Measurements from ENCODE around the gene CPED1.
A peak's percentile ranks its signal among the peaks of the same experiment; 100 is the strongest.
"Not testable (repeated sequence)": the region's sequence is repeated elsewhere in the genome, so short reads cannot be mapped to it uniquely, and the experiment has no call there.

CPED1 gene

GRCh38 chr7:121286186-121286585 lies 297.7 kb downstream of the CPED1 start:
- H3K4me3 ChIP-seq (replicated peaks; ENCODE audit: low read depth, low read length): no peak overlapping the region
- no peak for TF ChIP-seq CTCF (IDR thresholded peaks at IDR 0.05; ENCODE audit: low read length, missing control alignments)
- DNase-seq (ENCODE audit: low read depth): no peak

GRCh38 chr7:121286742-121287734 lies 298.5 kb downstream of the CPED1 start:
- DNase-seq (ENCODE audit: low read depth): no peak

GRCh38 chr7:121288894-121289293 lies 300.4 kb downstream of the CPED1 start:
- H3K4me3 ChIP-seq (replicated peaks; ENCODE audit: low read depth, low read length): no peak overlapping the region
- no peak for TF ChIP-seq CTCF (IDR thresholded peaks at IDR 0.05; ENCODE audit: low read length, missing control alignments)
- DNase-seq (ENCODE audit: low read depth): peak; percentile 67

More at GRCh38 chr7:121286742-121287734, 298.5 kb downstream of the CPED1 start:
- no peak for TF ChIP-seq CTCF (IDR thresholded peaks at IDR 0.05; ENCODE audit: low read length, missing control alignments)
- no peak overlapping the region for H3K4me3 ChIP-seq (replicated peaks; ENCODE audit: low read depth, low read length)

GRCh38 chr7:121289930-121290329 lies 301.4 kb downstream of the CPED1 start:
- H3K4me3 ChIP-seq (replicated peaks; ENCODE audit: low read depth, low read length); DNase-seq (ENCODE audit: low read depth): not testable (repeated sequence)

GRCh38 chr7:121294448-121294992 lies 306.0 kb downstream of the CPED1 start:
- TF ChIP-seq CTCF (IDR thresholded peaks at IDR 0.05; ENCODE audit: low read length, missing control alignments): no peak
- DNase-seq (ENCODE audit: low read depth): no peak
- no peak overlapping the region for H3K4me3 ChIP-seq (replicated peaks; ENCODE audit: low read depth, low read length)

- no peak for TF ChIP-seq CTCF (IDR thresholded peaks at IDR 0.05; ENCODE audit: low read length, missing control alignments)
- no peak for DNase-seq (ENCODE audit: low read depth)
- H3K4me3 ChIP-seq (replicated peaks; ENCODE audit: low read depth, low read length): no peak overlapping the region
These were observed 309.3 kb downstream of the CPED1 start for GRCh38 chr7:121297843-121298242.

GRCh38 chr7:121298831-121299239 lies 310.3 kb downstream of the CPED1 start:
- TF ChIP-seq CTCF (IDR thresholded peaks at IDR 0.05; ENCODE audit: low read length, missing control alignments): no peak
- no peak for DNase-seq (ENCODE audit: low read depth)
- H3K4me3 ChIP-seq (replicated peaks; ENCODE audit: low read depth, low read length): no peak overlapping the region

Measured in fibroblast of pulmonary artery (primary cell).